HG02763 (cell line): Measurements from ENCODE around the gene CAMK1.

ENCODE experiments used
- ATAC-seq: cut with Tn5 transposase; IDR thresholded peaks from one replicate; pipeline ENCODE4 v1.9.1; 2021; ENCODE audit warnings: mild to moderate bottlenecking, moderate library complexity; ENCODE audit not compliant: unreplicated experiment

CAMK1 gene

GRCh38 chr3:9769426-9770275 is at the start of gene CAMK1:
Gene CAMK1 (minus strand): TSS chr3:9769947. CDS start chr3:9767749, 2,198 bp downstream.
- peak; percentile 45 for ATAC-seq

GRCh38 chr3:9818666-9819335 is 49.1 kb upstream of the CAMK1 start:
- no peak for ATAC-seq

- ATAC-seq: no peak
These were observed 47.7 kb upstream of the CAMK1 start for GRCh38 chr3:9817436-9817835.

GRCh38 chr3:9815986-9816385 is 46.2 kb upstream of the CAMK1 start:
- ATAC-seq: no peak

- no peak for ATAC-seq
These were observed 43.2 kb upstream of the CAMK1 start for GRCh38 chr3:9812870-9813483.

GRCh38 chr3:9810846-9811245 is 41.1 kb upstream of the CAMK1 start:
- ATAC-seq: no peak

GRCh38 chr3:9810433-9810770 is 40.7 kb upstream of the CAMK1 start:
- no peak for ATAC-seq

GRCh38 chr3:9809615-9810432 is 40.1 kb upstream of the CAMK1 start, which contains the start of gene TTLL3:
Gene TTLL3 (plus strand): TSS chr3:9810262. CDS start chr3:9810662, 400 bp downstream.
- peak; percentile 37 for ATAC-seq

GRCh38 chr3:9809239-9809614 is 39.5 kb upstream of the CAMK1 start:
- peak; percentile 13 for ATAC-seq

GRCh38 chr3:9808345-9809037 is 38.7 kb upstream of the CAMK1 start:
- ATAC-seq: no peak

GRCh38 chr3:9807981-9808344 is 38.2 kb upstream of the CAMK1 start:
- ATAC-seq: no peak

- ATAC-seq: no peak
These were observed 37.2 kb upstream of the CAMK1 start for GRCh38 chr3:9806688-9807589.

GRCh38 chr3:9806137-9806536 is 36.4 kb upstream of the CAMK1 start:
- ATAC-seq: no peak

- no peak for ATAC-seq
These were observed 35.2 kb upstream of the CAMK1 start for GRCh38 chr3:9804996-9805395.

GRCh38 chr3:9803494-9803893 is 33.7 kb upstream of the CAMK1 start:
- ATAC-seq: no peak

- ATAC-seq: no peak
These were observed 30.8 kb upstream of the CAMK1 start for GRCh38 chr3:9800529-9800928.

GRCh38 chr3:9797196-9797945 is 27.6 kb upstream of the CAMK1 start:
- ATAC-seq: no peak

GRCh38 chr3:9795207-9795606 is 25.5 kb upstream of the CAMK1 start:
- ATAC-seq: no peak

GRCh38 chr3:9794400-9794799 is 24.7 kb upstream of the CAMK1 start:
- no peak for ATAC-seq
